ENCODE measurements around the gene C1S.
A peak's percentile ranks its signal among the peaks of the same experiment; 100 is the strongest.

The C1S gene

GRCh38 chr12:7018350-7019042 is 42.0 kb upstream of the C1S start, which contains the start of gene LPCAT3 (continued):
- TF ChIP-seq GLI2 (tag by site-specific recombination; IDR thresholded peaks at IDR 0.05; ENCODE audit: borderline replicate concordance, low read depth) (no peak), ZNF37A (tag by site-specific recombination; IDR thresholded peaks at IDR 0.05) (no peak), ZNF561 (tag by site-specific recombination; IDR thresholded peaks at IDR 0.05; ENCODE audit: borderline replicate concordance) (no peak; the same call in 1 of the 2 replicates), EGR2 (tag by site-specific recombination; IDR thresholded peaks at IDR 0.05; ENCODE audit: low read depth) (peak; percentile 83), KLF9 (tag by site-specific recombination; IDR thresholded peaks at IDR 0.05; ENCODE audit: low read depth) (peak; percentile 67; the same call in 1 of the 2 replicates), PATZ1 (tag by site-specific recombination; IDR thresholded peaks at IDR 0.05) (peak; percentile 96), ZNF19 (tag by site-specific recombination; IDR thresholded peaks at IDR 0.05; ENCODE audit: low read depth) (no peak), ZNF692 (tag by site-specific recombination; IDR thresholded peaks at IDR 0.05) (no peak), ZNF571 (tag by site-specific recombination; IDR thresholded peaks at IDR 0.05) (no peak), ZNF311 (tag by site-specific recombination; IDR thresholded peaks at IDR 0.05; ENCODE audit: borderline replicate concordance) (no peak), ZNF623 (tag by site-specific recombination; IDR thresholded peaks at IDR 0.05) (no peak), ZNF473 (tag by site-specific recombination; IDR thresholded peaks at IDR 0.05) (no peak), ZFP41 (tag by site-specific recombination; IDR thresholded peaks at IDR 0.05; ENCODE audit: borderline replicate concordance) (no peak), PRDM1 (tag by site-specific recombination; IDR thresholded peaks at IDR 0.05) (peak; percentile 38), GLIS2 (tag by site-specific recombination; IDR thresholded peaks at IDR 0.05) (peak; percentile 97), HOXD13 (CRISPR knock-in tag; IDR thresholded peaks at IDR 0.05; ENCODE audit: borderline replicate concordance) (no peak), ZSCAN30 (tag by site-specific recombination; IDR thresholded peaks at IDR 0.05) (peak; percentile 75), ZBTB7A (tag by site-specific recombination; IDR thresholded peaks at IDR 0.05; ENCODE audit: low read depth) (no peak), ZFP37 (tag by site-specific recombination; IDR thresholded peaks at IDR 0.05) (0 out of 2 replicates have a peak, but pooled peaks have one; percentile 66), ZNF335 (tag by site-specific recombination; conservative IDR thresholded peaks at IDR 0.05) (peak; percentile 98), PRDM10 (tag by site-specific recombination; IDR thresholded peaks at IDR 0.05) (peak; percentile 41), SETDB1 (IDR thresholded peaks at IDR 0.05; ENCODE audit: insufficient read length, low read length) (no peak), WT1 (tag by site-specific recombination; IDR thresholded peaks at IDR 0.05) (peak; percentile 69), ZSCAN4 (tag by site-specific recombination; IDR thresholded peaks at IDR 0.05) (no peak), ZNF138 (tag by site-specific recombination; IDR thresholded peaks at IDR 0.05; ENCODE audit: borderline replicate concordance) (no peak), ZNF24 (tag by site-specific recombination; IDR thresholded peaks at IDR 0.05) (no peak), ZNF274 (IDR thresholded peaks at IDR 0.05; ENCODE audit: low read length) (no peak), ZNF274 (tag by site-specific recombination; IDR thresholded peaks at IDR 0.05; ENCODE audit: borderline replicate concordance) (no peak)

All from HEK293 (cell line).